K562 (cell line): ENCODE data around the gene WWP2. TPM values are rescaled to one million over a fixed set of nuclear protein-coding genes. Genes with fewer than 3 reads are reported as not detected.

Experiments
- ATAC-seq: fragments of 200-7000 bp; cut with Tn5 transposase; 3 replicates; pipeline ENCODE4 v1.9.1; 2020; ENCODE audit warnings: moderate library complexity
- BruUV-seq: library from RNA; stranded (reverse); fragments of 400-500 nt; replicated peaks from 2 replicates; lab custom pipeline; 2021; lab: Mats Ljungman, UMichigan
- CTCF ChIA-PET: fragments of 300-600 bp; formaldehyde crosslinking; extraction: SDS; loops from one replicate; lab custom pipeline; 2021; ENCODE audit warnings: low intra/inter-chr PET ratio; lab: Yijun Ruan, JAX
- POLR2A ChIA-PET: fragments of 300-600, 350-650 bp; sonication (Branson Sonifier 250); formaldehyde crosslinking; extraction: SDS; loops from one replicate; lab custom pipeline; 2021; ENCODE audit warnings: antibody characterized with exemption, inconsistent platforms; lab: Yijun Ruan, JAX
- DNase-seq, 4 experiments: peaks; one replicate each; pipeline versions ENCODE4 v3.0.0 to v3.0.0-alpha.2; 2011 to 2018; ENCODE audit warnings: low spot score in 3 of 4, mixed read lengths in 3 of 4; ENCODE audit errors: extremely low read depth in 1 of 4
- FAIRE-seq: peaks from 2 replicates; lab custom pipeline; 2011; peaks lifted over from hg19 to GRCh38; lab: Jason Lieb, UNC
- H2AFZ ChIP-seq: 2 replicates; pipeline ENCODE4 v1.6.0; 2011; ENCODE audit warnings: low read depth, low read length, control low read depth, inconsistent platforms
- H3K27ac ChIP-seq: fragments of 200-600 bp; 3 replicates; pipeline ENCODE4 v1.8.0; 2011; ENCODE audit warnings: low read depth, mild to moderate bottlenecking, control low read depth, inconsistent platforms, low read length, moderate library complexity, mixed read lengths; ENCODE audit errors: extremely low read depth
- H3K27me3 ChIP-seq, 2 experiments: fragments of 300-600 bp in 1 of 2; 2 replicates in 1 of 2; 3 replicates in 1 of 2; pipeline versions ENCODE4 v1.6.0 to v1.8.0; 2011; ENCODE audit warnings: inconsistent platforms in 2 of 2, low read length in 2 of 2, mild to moderate bottlenecking in 1 of 2, mixed read lengths in 1 of 2, moderate library complexity in 1 of 2; ENCODE audit not compliant: control insufficient read depth in 2 of 2, insufficient read depth in 2 of 2
- H3K36me3 ChIP-seq: fragments of 300-600 bp; 3 replicates; pipeline ENCODE4 v1.8.0; 2011; ENCODE audit warnings: mild to moderate bottlenecking, low read length, inconsistent platforms; ENCODE audit not compliant: control insufficient read depth, insufficient read depth
- H3K4me1 ChIP-seq, 2 experiments: fragments of 200-600 bp in 1 of 2; replicated peaks in 1 of 2; 2 replicates in 1 of 2; 3 replicates in 1 of 2; pipeline versions ENCODE4 v1.5.1 to v1.8.0; 2011; ENCODE audit warnings: inconsistent platforms in 2 of 2, low read length in 2 of 2, mild to moderate bottlenecking in 1 of 2, mixed read lengths in 1 of 2, moderate library complexity in 1 of 2; ENCODE audit not compliant: control insufficient read depth in 2 of 2, insufficient read depth in 2 of 2
- H3K4me2 ChIP-seq: 2 replicates; pipeline ENCODE4 v1.6.1; 2011; ENCODE audit warnings: low read length, control low read depth, inconsistent platforms, mixed read lengths; ENCODE audit not compliant: insufficient read depth
- H3K4me3 ChIP-seq: fragments of 200-600 bp; sonication (generic), shearing (Covaris generic); 2 replicates; pipeline ENCODE4 v1.5.1; 2016; ENCODE audit warnings: control low read depth, inconsistent platforms
- H3K79me2 ChIP-seq: fragments of 200-600 bp; 3 replicates; pipeline ENCODE4 v1.8.0; 2011; ENCODE audit warnings: low read length, inconsistent platforms; ENCODE audit not compliant: control insufficient read depth, insufficient read depth
- H3K9ac ChIP-seq, 2 experiments: 2 replicates each; pipeline versions ENCODE4 v1.6.0 to v1.6.1; 2011; ENCODE audit warnings: low read depth in 2 of 2, low read length in 2 of 2, control low read depth in 1 of 2, inconsistent platforms in 1 of 2, mild to moderate bottlenecking in 1 of 2, mixed read lengths in 1 of 2; ENCODE audit not compliant: insufficient read depth in 1 of 2
- H3K9me1 ChIP-seq: one replicate; pipeline ENCODE4 v1.6.0; 2011; ENCODE audit warnings: inconsistent platforms, mild to moderate bottlenecking, low read length, moderate library complexity; ENCODE audit not compliant: control insufficient read depth, insufficient read depth
- H3K9me3 ChIP-seq: replicated peaks from 2 replicates; pipeline ENCODE4 v1.5.1; 2011; ENCODE audit warnings: low read depth, low read length, inconsistent platforms; ENCODE audit not compliant: control insufficient read depth, insufficient read depth
- H4K20me1 ChIP-seq: replicated peaks from 2 replicates; pipeline ENCODE4 v1.6.1; 2011; ENCODE audit warnings: low read length, inconsistent platforms, mixed read lengths; ENCODE audit not compliant: control insufficient read depth, insufficient read depth
- CBX5 ChIP-seq: IDR thresholded peaks from 2 replicates; pipeline ENCODE4 v1.6.1; 2014; ENCODE audit warnings: low read depth, borderline replicate concordance
- CEBPB ChIP-seq: fragments of 450-650 bp; IDR thresholded peaks from 2 replicates; pipeline ENCODE4 v1.6.1; 2016; ENCODE audit warnings: missing genetic modification characterization, missing compliant biosample characterization
- CEBPG ChIP-seq, 3 experiments: fragments of 200-800 bp in 1 of 3; sonication (Bioruptor generic) in 1 of 3; sonication (generic) in 1 of 3; formaldehyde crosslinking in 1 of 3; IDR thresholded peaks in 2 of 3; conservative IDR thresholded peaks in 1 of 3; 2 replicates each; pipeline versions ENCODE4 v1.6.1 to v1.8.0; 2016 to 2022; ENCODE audit warnings: missing compliant biosample characterization in 2 of 3, missing genetic modification characterization in 2 of 3, mild to moderate bottlenecking in 1 of 3, missing genetic modification reagents in 1 of 3
- TAL1 ChIP-seq: fragments of 450-650 bp; IDR thresholded peaks from 2 replicates; pipeline ENCODE4 v1.6.1; 2016; ENCODE audit warnings: mild to moderate bottlenecking
- WGBS: fragments of 100-300 bp; shearing (Covaris generic); methylation state at CpG from one replicate; pipeline ENCODE4 v1.1.6; 2016; ENCODE audit warnings: low coverage, mixed read lengths; ENCODE audit not compliant: insufficient coverage; ENCODE audit errors: missing lambda C conversion rate; 5-methylcytosine and 5-hydroxymethylcytosine counted together
- in situ Hi-C: fragments of 300-500 bp; cut with MboI; formaldehyde crosslinking; loops from 4 replicates; pipeline ENCODE4 v1.15.0; 2018; ENCODE audit warnings: inconsistent platforms, mixed read lengths
- intact Hi-C: fragments of 100-400 bp; cut with micrococcal nuclease; formaldehyde crosslinking; loops from 2 replicates; pipeline ENCODE4 v1.14.2; 2022
- polyA plus RNA-seq, 8 experiments: library from polyadenylated mRNA; depleted of rRNA in 4 of 8; stranded (reverse) in 5 of 8; unstranded in 3 of 8; fragments of >200 nt; fragmentation: Nextera tagmentation in 2 of 8; fragmentation: Illumina TruSeq in 1 of 8; extraction: Ambion mirVana in 2 of 8; extraction: Trizol in 1 of 8; gene quantifications; 2 replicates each; pipeline versions ENCODE4 v1.2.1 to v1.2.3, GENCODE V29; 2011 to 2014; ENCODE audit warnings: inconsistent platforms in 1 of 8, missing spikeins in 1 of 8
- total RNA-seq, 7 experiments: library from RNA; depleted of rRNA in 6 of 7; stranded (reverse); fragments of >200 nt in 6 of 7; fragmentation: Illumina TruSeq in 2 of 7; extraction: Trizol in 2 of 7; gene quantifications; 2 replicates each; pipeline versions ENCODE4 v1.2.1 to v1.2.3, GENCODE V29; 2011 to 2021; ENCODE audit warnings: low replicate concordance in 1 of 7
- TF ChIP-seq, protein P1 (sequence below): IDR thresholded peaks from 2 replicates; pipeline ENCODE4 v1.6.1; 2014; ENCODE audit warnings: antibody characterized with exemption

Gene WWP2
- total and polyA plus RNA-seq, 9 of the 15 experiments (the other 6 are each of a cell fraction or from before 2014, with no cell fraction given) = 1.9 to 34.4 (median 14.6) TPM

DNA sequence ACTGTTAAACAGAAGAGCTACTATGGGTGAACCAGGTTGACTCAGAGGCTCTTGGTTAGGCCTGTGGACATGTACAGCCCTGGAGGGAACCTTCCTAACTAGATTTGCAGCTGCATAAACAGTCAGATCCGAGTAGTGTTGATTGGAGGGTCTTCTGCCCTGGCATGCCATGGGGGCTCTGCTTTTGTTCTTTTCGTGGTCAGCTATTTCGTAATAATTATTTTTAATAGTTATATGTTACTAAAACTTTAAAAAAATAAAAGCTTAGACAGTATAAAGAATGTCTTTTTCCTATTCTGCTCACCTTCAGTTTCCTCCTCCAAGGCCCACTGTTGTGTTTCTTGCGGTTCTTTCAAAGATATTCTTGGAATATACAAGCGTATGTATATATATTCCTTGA is 121.6 kb downstream of the WWP2 start:
- no peak for ATAC-seq
- H3K79me2 ChIP-seq = no peaks in the 10 kb centered on the region
- H3K36me3 ChIP-seq = peaks cover 7% of the 10 kb centered on the region; the same call in 1 of the 3 replicates
- no peak overlapping the region for H3K4me3 ChIP-seq
- no peak overlapping the region for H3K9ac ChIP-seq
- TF ChIP-seq CEBPG (CRISPR knock-in tag; IDR thresholded peaks at IDR 0.05) = no peak
- TF ChIP-seq CEBPG (tag; conservative IDR thresholded peaks at IDR 0.05 in 1 of 2, IDR thresholded peaks at IDR 0.05 in 1 of 2) = peak in 1 of 2 experiments; percentile 63; a peak in 2 of 4 replicates
- TF ChIP-seq CEBPB (tag) = peak; percentile 45; the same call in 1 of the 2 replicates
- no peak for TF ChIP-seq TAL1
- H3K4me2 ChIP-seq = no peak overlapping the region
- no peak for DNase-seq
- no peaks in the 10 kb centered on the region for H4K20me1 ChIP-seq
- WGBS = 75% methylated on average over 5 of the region's 5 CpGs
- in situ Hi-C loops = no loop called here
- H3K4me1 ChIP-seq = no peaks in the 10 kb centered on the region
- H3K9me3 ChIP-seq = no peaks in the 10 kb centered on the region
- H3K27me3 ChIP-seq = no peaks in the 10 kb centered on the region
- H2AFZ ChIP-seq = no peak overlapping the region
- POLR2A ChIA-PET = interaction anchor here (0.7 to 2.4 kb wide), 2 partner anchors 10 to 17 kb away, joined by 3 to 9 read pairs; no protein-coding TSS in a partner anchor
- FAIRE-seq = no peak
- CTCF ChIA-PET = no interaction called here
- no peak overlapping the region for H3K27ac ChIP-seq
- H3K9me1 ChIP-seq = no peaks in the 10 kb centered on the region
- BruUV-seq = no TSS peak
- intact Hi-C loops = no loop called here

DNA sequence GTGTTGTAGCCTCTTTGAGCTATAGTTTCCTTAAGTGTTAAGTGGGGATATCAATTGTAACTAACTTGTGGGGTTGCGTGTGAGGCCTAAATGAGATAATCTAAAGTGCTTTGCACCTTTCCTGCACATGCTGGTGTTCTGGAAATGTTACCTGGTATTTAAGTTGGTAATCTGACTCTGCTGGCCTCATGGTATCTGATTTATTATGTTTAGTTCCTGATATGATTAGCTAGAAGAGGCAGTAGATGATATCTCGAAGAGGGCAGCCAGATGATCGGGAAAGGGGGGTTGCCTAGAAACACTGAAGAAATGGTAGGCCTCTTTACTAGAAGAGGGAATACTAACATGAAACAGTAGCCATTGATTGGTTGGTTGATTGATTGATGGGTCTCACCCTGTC is 123.6 kb downstream of the WWP2 start:
- no peak for FAIRE-seq
- Histone ChIP-seq H3K4me2 (no peak overlapping the region), H3K79me2 (no peaks in the 10 kb centered on the region), H2AFZ (no peak overlapping the region), H3K9ac (no peak overlapping the region), H3K4me3 (no peak overlapping the region), H3K36me3 (peaks cover 11% of the 10 kb centered on the region; the same call in 2 of the 3 replicates), H3K9me1 (no peaks in the 10 kb centered on the region), H4K20me1 (no peaks in the 10 kb centered on the region), H3K27me3 (no peaks in the 10 kb centered on the region), H3K4me1 (no peaks in the 10 kb centered on the region; a peak in 1 of 5 replicates)
- in situ Hi-C loops (no loop called here), intact Hi-C loops (no loop called here)
- no peak for DNase-seq
- 89% methylated on average over 3 of the region's 3 CpGs for WGBS
- POLR2A ChIA-PET = interaction anchor here (0.7 to 0.8 kb wide), 2 partner anchors 8 to 469 kb away, joined by 3 to 4 read pairs; no protein-coding TSS in a partner anchor
- no TSS peak for BruUV-seq
- ATAC-seq = no peak
- TF ChIP-seq, protein P1, sequence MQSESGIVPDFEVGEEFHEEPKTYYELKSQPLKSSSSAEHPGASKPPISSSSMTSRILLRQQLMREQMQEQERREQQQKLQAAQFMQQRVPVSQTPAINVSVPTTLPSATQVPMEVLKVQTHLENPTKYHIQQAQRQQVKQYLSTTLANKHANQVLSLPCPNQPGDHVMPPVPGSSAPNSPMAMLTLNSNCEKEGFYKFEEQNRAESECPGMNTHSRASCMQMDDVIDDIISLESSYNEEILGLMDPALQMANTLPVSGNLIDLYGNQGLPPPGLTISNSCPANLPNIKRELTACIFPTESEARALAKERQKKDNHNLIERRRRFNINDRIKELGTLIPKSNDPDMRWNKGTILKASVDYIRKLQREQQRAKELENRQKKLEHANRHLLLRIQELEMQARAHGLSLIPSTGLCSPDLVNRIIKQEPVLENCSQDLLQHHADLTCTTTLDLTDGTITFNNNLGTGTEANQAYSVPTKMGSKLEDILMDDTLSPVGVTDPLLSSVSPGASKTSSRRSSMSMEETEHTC = no peak
- no peak for TF ChIP-seq CBX5
- TF ChIP-seq, all 486 proteins: peak for 0
- Histone ChIP-seq H3K27ac (no peak overlapping the region), H3K9me3 (no peaks in the 10 kb centered on the region)
- CTCF ChIA-PET = interaction anchor here (0.5 kb wide), 1 partner anchor 83 kb away, joined by 3 read pairs; no protein-coding TSS in a partner anchor
